Measurements from ENCODE around the gene RCVRN.
A peak's percentile ranks its signal among the peaks of the same experiment; 100 is the strongest.

The RCVRN gene

DNA sequence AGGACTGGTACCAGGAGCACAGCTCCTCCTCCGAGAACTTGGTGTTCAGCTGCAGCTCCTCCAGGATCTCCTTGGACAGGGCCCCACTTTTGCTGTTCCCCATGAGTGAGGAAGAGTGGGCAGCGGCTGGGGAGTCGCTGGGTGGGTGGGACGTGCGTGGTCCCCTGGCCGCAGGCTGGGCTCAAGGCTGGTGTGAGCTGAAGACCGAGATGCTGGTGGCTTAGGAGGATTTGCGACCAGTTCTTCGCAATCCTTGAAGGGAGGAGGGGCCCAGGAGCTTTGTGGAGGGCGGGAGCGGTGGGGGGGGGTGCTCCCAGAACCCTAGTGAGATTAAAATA lies at the start of gene RCVRN:
Gene RCVRN, minus strand, starts transcription at position 194 of the 338 bp plus-strand sequence. Its CDS starts 91 bp downstream, at position 103.
- no peak for DNase-seq (ENCODE audit: low spot score)

- DNase-seq (ENCODE audit: low spot score): no peak
Measured at GRCh38 chr17:9953492-9953891, 48.4 kb upstream of the RCVRN start.

DNA sequence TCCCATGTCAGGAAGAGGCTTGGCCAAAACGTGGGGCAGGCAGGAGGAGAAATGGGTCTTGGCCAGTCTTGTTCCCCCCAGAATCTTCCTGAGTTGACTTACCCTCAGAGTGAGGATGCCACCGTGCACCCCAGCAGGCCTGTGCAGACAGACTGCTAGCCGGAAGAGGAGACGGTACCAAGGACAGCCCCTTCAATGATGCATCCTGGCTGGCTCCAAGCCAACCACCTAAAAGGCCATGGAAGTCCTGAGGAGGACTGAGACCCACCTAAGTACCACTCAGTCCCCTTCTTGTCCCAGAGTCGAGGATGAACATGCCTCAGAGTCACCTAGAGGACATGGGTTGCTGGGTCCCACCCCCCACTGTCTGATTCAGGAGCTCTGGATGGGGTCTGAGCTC lies 46.7 kb upstream of the RCVRN start:
- no peak for DNase-seq (ENCODE audit: low spot score)

DNA sequence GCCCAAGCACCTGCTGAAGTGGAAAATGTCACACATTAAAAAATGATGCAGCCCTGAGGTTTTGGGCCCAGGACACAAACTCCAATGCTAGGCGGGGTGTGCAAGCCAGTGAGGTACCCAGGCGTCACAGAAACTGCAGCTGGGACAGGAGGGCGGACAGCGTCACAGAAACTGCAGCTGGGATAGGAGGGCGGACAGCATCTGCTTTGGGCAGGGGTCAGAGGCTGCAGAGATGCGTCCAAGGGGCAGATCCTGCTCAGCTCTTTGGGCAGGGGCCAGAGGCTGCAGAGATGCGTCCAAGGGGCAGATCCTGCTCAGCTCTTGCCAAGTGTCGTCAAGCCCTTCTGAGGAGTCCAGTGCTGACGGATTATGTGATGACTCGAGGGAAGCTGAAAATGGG lies 43.9 kb upstream of the RCVRN start:
- DNase-seq (ENCODE audit: low spot score): no peak

DNA sequence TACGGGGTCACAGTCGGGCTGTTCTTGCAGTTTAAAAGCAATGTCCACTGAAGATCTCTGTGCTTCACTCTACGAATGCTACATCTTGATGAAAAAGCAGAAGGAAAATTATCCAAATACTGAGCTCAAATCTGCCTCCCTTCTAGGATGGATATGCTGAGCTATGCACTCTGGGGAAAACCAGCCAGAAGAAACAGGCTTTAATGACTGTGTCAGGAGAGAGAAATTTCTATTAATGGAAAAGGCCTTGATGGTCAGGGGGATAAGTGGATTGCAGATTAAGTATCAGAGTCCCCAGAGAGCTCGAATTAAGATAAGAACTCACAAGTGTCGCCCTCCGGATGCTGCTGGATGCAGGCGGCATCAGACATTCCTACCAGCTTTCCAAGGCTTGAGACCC lies 39.6 kb upstream of the RCVRN start:
- DNase-seq (ENCODE audit: low spot score): no peak

- no peak for DNase-seq (ENCODE audit: low spot score)
Measured at GRCh38 chr17:9943343-9943742, 38.3 kb upstream of the RCVRN start.

DNA sequence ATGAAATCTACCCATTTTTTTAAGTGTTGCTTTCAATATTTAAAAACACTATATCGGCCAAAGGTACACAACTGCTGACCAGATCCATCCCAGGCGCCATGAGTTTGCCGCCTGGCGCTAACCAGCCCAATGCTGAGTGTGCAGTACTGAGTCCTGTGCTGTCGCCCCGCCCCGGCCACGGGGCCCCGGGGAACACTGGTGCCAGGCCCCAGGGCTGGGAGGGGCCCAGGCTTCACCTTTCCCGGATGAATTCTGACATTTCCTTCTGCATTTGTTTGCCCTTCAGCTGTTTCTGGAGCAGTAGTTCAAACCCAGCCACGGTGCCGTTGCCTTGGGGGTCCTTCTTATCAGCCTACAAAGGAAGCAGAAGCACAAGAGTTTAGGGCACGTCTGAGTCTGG lies 37.8 kb upstream of the RCVRN start:
- DNase-seq (ENCODE audit: low spot score): no peak

DNA sequence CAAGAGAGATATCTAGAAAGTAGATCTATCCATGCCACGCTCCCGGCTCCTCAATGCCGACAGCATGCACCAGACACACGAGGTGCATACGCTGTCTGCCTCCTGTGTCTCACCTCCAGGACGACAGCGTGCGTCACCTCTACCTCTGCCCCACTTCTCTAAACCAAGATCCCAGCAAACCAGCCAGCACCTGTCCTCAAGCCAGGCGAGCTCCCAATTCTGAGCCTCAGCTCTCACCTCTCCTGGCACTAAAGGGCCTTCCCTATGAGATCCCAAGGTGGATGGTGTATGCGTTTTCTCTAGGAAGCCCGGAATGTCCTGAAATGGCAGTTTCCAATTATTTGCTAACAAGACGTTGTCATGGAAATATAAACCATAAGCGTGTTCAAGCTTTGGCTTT lies 36.2 kb upstream of the RCVRN start:
- DNase-seq (ENCODE audit: low spot score): no peak

DNA sequence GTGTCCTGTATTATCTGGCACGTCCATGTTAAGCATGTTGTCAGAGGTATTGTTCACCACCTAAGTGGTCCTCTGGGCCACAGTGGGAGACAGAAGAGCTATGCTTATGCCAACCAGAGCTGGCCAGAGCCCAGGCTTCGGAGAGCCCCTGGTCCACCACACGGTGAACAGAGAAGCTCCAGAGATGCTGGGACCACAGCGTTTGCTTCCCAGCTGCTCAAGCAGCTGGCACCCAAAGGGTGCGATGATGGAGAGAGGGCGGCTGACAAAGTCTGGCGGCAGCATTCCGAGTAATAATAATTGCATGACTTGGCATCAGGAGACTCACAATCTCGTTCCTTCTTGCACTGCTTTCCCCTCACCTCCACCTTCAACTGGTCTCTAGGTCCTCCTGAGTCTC lies 35.8 kb upstream of the RCVRN start:
- DNase-seq (ENCODE audit: low spot score): no peak

DNA sequence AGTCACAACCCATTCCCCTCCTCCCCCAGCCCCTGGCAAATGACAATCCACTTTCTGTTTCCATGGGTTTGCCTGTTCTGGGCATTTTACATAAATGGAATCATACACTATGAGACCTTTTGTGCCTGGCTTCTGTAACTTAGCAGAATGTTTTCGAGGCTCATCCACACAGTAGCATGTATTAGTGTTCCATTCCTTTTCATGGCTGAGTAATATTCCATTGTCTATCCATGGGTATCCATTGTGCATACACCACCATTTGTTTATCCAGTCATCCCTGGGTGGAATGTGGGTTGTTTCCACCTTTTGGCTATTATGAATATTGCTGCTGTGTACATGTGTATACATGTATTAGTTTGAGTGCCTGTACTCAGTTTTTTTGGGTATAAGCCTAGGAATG lies 33.7 kb upstream of the RCVRN start:
- no peak for DNase-seq (ENCODE audit: low spot score)

DNA sequence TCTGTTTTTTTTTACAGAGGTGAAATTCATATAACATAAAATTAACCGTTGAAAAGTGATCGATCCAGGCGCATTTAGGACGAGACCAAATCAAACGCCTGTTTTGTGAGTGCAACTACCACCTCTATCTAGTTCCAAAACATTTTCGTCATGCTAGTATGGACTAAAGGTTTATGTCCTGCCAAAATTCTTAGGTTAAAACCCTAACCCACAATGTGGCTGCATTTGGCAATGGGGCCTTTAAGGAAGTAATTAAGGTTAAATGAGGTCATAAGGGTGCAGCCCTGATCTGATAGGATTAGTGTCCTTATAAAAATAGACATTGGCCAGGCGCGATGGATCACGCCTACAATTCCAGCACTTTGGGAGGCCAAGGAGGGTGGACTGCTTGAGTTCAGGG lies 32.8 kb upstream of the RCVRN start:
- DNase-seq (ENCODE audit: low spot score): no peak

- DNase-seq (ENCODE audit: low spot score): peak; percentile 83
Measured at GRCh38 chr17:9937241-9937761, 32.2 kb upstream of the RCVRN start.

DNA sequence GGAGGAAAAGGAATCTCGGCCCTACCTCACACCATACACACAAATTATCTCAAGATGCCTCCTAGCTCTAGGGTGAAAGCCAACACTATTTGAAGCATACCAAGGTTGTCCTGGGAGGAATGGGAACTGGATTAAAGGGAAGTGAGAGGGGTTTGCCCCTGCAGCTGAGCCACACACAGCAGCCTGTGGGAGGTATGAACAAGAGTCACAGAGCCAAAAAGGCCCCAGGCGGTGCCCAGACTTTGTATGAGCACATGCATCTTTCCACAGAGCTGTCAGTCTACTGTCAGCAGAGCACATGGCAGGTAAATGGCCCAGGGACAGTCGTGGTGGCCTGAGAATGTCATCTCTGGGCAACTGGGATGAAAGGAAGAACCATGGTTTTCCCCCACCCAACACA lies 31.0 kb upstream of the RCVRN start:
- no peak for DNase-seq (ENCODE audit: low spot score)

DNA sequence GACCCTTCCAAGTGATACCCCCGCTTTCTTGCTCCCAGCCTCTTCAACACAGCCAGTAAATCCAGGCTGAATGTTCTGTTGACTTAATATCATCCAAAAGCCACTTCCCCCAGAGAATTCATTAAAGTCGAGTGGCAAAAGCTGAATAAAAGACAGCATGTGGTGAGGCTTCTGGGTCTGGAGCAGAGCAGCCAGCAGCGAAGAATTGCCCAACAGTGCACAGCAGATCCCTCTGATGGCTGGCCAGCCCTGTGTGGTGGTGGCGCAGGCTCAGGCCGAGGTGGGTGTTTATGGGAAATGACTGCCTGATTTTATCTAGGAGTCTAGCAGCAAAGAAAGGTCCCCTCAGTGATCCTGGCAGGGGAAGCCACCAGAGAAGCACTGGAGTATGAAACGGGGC lies 30.3 kb upstream of the RCVRN start:
- DNase-seq (ENCODE audit: low spot score): peak; percentile 44

- DNase-seq (ENCODE audit: low spot score): no peak
Measured at GRCh38 chr17:9934331-9934730, 29.3 kb upstream of the RCVRN start.

DNA sequence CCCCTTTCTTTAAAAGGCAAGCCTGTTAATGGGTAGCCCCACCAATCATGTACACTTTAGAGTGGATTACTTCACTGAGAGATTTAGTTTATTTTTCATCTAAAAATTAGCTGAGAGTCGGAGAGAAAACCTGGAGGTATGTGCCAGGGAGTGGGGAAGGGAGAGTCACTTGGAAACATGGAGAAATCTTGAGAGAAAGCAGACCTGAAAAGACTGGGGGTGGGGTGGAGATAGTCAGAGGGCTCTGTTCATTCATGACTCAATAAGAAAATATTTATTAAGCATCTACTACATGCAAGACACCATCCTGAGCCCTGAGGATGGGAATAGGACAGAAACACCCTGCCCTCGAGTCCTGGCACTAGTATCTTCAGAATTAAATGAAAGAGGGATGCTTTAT lies 27.4 kb upstream of the RCVRN start:
- DNase-seq (ENCODE audit: low spot score): peak; percentile 25

DNA sequence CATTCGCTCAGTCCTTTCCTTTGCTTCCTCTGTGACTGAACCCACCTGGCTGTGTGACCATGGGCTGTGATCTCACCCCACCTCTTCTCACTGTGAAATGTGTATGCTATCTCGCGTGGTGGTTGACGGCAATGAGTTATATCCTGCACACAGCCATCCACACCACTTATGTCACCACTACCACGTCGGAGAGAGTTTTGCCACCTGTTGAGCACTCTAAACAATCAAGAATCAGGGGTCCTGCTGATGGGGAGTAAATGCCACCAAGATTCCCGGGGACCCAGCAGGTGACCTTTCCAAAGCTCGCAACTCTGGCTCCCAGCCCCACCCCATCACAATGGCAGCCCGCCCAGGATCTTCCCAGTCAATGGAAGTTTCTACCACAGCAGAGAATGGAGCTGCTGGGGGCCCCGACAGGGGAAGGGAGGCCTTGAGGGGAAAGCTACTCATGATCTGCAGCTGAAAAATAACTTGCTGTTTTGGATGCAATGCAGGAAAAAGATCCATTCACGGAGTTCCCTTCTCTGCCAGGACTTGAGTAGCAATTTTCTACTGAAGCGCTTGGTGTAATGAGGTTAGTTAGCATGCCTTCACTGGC lies 26.2 kb upstream of the RCVRN start:
- no peak for DNase-seq (ENCODE audit: low spot score)

GRCh38 chr17:9929871-9930270 lies 24.8 kb upstream of the RCVRN start:
- no peak for DNase-seq (ENCODE audit: low spot score)

DNA sequence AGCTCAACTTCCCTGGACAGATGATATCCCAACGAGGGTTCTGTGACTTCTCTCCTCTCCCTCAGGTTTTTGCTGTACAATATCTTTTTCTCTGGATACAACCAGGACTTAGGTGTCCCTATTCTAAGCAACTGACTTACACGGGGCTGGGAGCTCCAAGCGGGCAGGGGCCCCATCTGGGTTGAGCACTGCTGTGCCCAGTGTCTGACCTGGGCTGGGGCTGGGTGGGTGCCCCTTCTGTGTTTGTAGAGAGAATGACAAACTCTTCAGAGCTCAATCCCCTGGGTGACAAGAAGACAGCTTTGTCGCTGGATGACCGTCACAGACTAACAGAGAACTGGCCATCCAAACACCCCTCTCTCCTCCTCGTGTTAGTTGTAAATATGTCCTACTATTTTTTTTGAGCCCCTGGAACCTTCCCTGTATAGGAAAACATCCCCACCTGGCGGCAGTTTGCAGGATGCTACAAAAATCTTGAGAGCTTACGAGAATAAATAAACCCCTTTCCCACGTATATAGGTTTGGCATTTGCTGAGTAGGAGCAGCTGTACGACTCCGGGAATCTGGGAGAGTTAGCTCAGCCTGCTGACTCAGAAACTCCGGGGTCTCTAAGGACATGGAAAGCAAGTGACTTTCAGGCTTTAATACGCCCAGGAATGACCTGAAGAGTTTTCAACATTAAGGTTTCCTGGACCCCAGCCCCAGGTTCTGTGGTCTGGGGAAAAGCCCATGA lies 23.7 kb upstream of the RCVRN start:
- peak; percentile 71 for DNase-seq (ENCODE audit: low spot score)

DNA sequence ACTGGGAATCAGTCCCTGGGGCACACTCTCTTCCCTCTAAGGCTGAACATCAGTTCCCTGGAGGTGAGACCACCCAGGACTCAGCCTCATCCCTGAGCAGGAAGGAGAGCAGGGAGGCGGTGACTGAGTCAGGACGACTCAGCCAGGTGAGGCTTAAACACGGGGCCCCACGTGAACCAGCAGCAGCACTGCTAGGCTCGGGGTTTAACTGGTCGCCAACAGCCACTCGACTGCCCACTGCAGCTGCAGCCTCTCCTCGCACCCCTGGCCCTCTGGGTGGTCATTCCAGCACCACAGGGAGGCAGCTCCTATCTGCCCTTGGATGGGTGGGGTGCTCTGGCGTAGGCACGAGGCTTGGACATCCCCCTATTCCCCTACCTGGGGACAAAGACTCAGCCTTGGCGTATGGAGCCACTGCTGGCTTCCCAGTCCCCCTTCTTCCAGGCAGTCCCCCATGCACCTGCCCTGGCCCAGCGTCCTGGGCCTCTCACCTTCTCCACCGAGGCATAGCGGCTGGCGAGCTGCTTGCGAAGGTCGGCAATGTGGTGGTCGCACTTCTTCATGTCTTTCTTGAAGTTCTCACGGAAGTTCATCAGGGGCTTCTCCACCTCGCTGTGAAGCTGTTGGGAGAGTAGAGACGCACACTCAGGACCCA lies 21.2 kb upstream of the RCVRN start:
- no peak for DNase-seq (ENCODE audit: low spot score)

GRCh38 chr17:9925457-9925856 lies 20.4 kb upstream of the RCVRN start:
- no peak for DNase-seq (ENCODE audit: low spot score)

GRCh38 chr17:9924735-9925191 lies 19.7 kb upstream of the RCVRN start:
- peak; percentile 74 for DNase-seq (ENCODE audit: low spot score)
